ENCODE data around the gene CAMK2B.

Gene CAMK2B

DNA sequence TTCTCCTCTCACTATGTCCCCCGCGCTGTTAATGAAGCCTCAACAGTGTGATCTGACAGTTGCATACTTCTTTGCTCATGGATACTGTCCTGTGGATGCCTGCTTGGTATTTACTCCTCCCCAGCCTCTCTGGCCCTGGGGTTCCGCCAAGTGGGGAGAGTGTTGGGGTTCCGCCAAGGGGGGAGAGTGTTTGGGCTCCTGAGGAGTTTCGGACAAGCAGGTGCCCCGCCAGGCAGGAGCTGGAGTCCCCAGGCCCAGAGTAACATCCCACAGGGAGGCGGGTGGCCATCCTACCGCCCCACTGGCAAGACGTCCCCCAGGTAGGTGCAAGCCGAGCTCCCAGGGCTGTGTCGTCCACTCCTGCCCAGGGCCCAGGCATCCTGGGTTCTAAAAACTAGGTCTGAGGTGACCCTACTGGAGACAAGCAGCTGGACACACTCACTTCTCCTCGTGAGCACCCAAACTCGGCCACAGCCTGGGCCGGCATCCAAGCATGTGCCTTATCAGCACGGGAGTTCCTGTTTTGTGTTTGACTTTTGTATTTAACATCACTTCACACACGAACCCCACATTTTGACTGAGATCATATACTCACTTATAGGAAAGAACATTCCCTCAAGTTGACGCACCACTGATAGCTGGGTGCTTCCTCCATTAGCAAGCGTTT, 34.2 kb downstream of the CAMK2B start:
- peaks cover 0 to 17% (median 0%) of the 10 kb centered on the region in 5 experiments for H3K27me3 ChIP-seq (replicated peaks in 2 of 5; ENCODE audit: control insufficient read depth in 4 of 5, insufficient read depth in 5 of 5, low read length in 4 of 5)
- peak overlapping the region in 1 of 7 experiments; percentile 13 for H3K4me3 ChIP-seq (ENCODE audit: control insufficient read depth in 1 of 7, extremely low read depth in 1 of 7, insufficient read depth in 4 of 7, low read depth in 2 of 7, low read length in 6 of 7)
- H3K4me1 ChIP-seq (ENCODE audit: control extremely low read depth in 1 of 4, control insufficient read depth in 4 of 4, insufficient read depth in 4 of 4, low read length in 3 of 4) = peaks cover 0 to 21% (median 9%) of the 10 kb centered on the region in 4 experiments
- ChIA-PET POLR2A (no interaction called here), CTCF (interaction anchor here (0.9 to 1.3 kb wide), 2 partner anchors 29 to 32 kb away, joined by 3 read pairs; no protein-coding TSS in a partner anchor)
- no peak overlapping the region for H3K27ac ChIP-seq (ENCODE audit: insufficient read depth in 1 of 2, low read depth in 1 of 2, low read length in 2 of 2, poor library complexity in 1 of 2, severe bottlenecking in 2 of 2)
- no peaks in the 10 kb centered on the region for H3K9me3 ChIP-seq (ENCODE audit: control extremely low read depth in 1 of 5, control insufficient read depth in 4 of 5, insufficient read depth in 2 of 5, low read depth in 1 of 5, low read length in 4 of 5)
- no peaks in the 10 kb centered on the region for H3K36me3 ChIP-seq (ENCODE audit: control insufficient read depth in 4 of 4, insufficient read depth in 4 of 4, low read length in 3 of 4)
- peak; percentile 52 to 79 (median 71) for DNase-seq
- WGBS (ENCODE audit: insufficient coverage) = 58% methylated on average over 15 of the region's 18 CpGs

DNA sequence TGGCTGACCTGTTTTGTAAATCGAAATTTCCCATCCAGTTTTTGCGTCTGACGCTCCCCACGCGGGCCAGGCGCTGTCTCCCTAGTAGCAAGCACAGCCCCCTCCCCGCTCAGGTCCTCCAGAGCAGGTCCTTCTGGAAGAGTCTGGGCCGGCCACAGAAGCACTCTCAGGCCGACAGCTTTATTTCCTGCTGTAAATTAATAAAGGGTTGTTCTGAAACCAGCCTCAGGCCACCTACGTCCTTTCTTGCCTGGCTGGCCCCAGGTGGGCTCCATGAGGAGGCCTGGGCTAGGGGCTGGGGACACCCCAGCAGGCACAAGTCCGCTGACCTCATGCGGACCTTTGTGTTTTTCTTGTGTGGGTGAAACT, 35.2 kb downstream of the CAMK2B start:
- Histone ChIP-seq H3K36me3 (ENCODE audit: control insufficient read depth in 4 of 4, insufficient read depth in 4 of 4, low read length in 3 of 4) (no peaks in the 10 kb centered on the region), H3K27ac (ENCODE audit: insufficient read depth in 1 of 2, low read depth in 1 of 2, low read length in 2 of 2, poor library complexity in 1 of 2, severe bottlenecking in 2 of 2) (no peak overlapping the region), H3K27me3 (replicated peaks in 2 of 5; ENCODE audit: control insufficient read depth in 4 of 5, insufficient read depth in 5 of 5, low read length in 4 of 5) (peaks cover 0 to 15% (median 0%) of the 10 kb centered on the region in 5 experiments), H3K4me3 (ENCODE audit: control insufficient read depth in 1 of 7, extremely low read depth in 1 of 7, insufficient read depth in 4 of 7, low read depth in 2 of 7, low read length in 6 of 7) (no peak overlapping the region), H3K4me1 (ENCODE audit: control extremely low read depth in 1 of 4, control insufficient read depth in 4 of 4, insufficient read depth in 4 of 4, low read length in 3 of 4) (peaks cover 0 to 21% (median 9%) of the 10 kb centered on the region in 4 experiments), H3K9me3 (ENCODE audit: control extremely low read depth in 1 of 5, control insufficient read depth in 4 of 5, insufficient read depth in 2 of 5, low read depth in 1 of 5, low read length in 4 of 5) (no peaks in the 10 kb centered on the region)
- 79% methylated on average over 9 of the region's 12 CpGs for WGBS (ENCODE audit: insufficient coverage)
- CTCF ChIA-PET = no interaction called here
- DNase-seq = no peak
- POLR2A ChIA-PET = no interaction called here

DNA sequence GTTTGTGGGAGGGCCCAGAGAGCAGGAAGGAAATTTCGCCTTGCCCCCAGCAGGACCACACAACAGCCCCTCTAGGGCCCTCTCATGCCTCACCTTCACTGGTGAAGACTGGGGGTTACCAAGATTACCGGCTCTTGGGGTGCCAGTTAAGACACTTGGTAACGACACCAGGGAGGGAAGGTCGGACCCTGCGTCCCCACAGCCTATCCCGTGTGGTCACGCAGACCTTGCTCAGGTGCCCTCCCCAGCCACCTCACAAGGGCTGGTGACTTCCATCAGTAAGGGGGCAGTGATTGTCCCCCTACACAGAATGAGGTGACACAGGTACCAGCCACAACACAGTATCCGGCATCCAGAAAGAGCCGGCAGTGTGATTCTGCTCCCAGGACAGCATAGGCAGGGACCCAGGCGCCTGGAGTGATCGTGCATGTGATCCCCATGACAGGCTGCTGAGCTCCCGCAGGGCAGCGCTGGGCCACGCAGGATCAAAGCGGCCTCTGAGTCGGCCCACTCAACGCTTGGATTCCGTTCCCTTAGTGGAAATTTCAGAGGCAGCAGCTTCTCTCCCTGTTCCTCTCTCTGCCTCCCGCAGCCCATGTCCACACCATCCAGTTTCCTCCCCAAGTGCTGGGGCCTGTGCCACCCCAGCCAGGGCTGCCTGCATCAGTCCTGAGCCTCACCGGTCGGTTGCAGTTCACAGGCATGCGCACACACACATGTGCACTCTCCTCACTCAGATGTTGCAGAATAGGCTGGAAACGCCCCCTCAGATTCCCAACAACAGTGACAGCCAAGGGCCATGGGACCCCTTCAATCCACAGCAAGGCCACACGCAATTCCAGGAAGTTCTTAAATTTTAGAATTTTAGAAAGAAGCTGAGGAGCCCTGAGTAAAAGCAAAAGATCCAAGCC, 35.8 kb downstream of the CAMK2B start:
- Histone ChIP-seq H3K27me3 (replicated peaks in 2 of 5; ENCODE audit: control insufficient read depth in 4 of 5, insufficient read depth in 5 of 5, low read length in 4 of 5) (peaks cover 0 to 13% (median 0%) of the 10 kb centered on the region in 5 experiments), H3K4me1 (ENCODE audit: control extremely low read depth in 1 of 4, control insufficient read depth in 4 of 4, insufficient read depth in 4 of 4, low read length in 3 of 4) (peaks cover 0 to 21% (median 9%) of the 10 kb centered on the region in 4 experiments), H3K4me3 (ENCODE audit: control insufficient read depth in 1 of 7, extremely low read depth in 1 of 7, insufficient read depth in 4 of 7, low read depth in 2 of 7, low read length in 6 of 7) (no peak overlapping the region), H3K9me3 (ENCODE audit: control extremely low read depth in 1 of 5, control insufficient read depth in 4 of 5, insufficient read depth in 2 of 5, low read depth in 1 of 5, low read length in 4 of 5) (no peaks in the 10 kb centered on the region), H3K36me3 (ENCODE audit: control insufficient read depth in 4 of 4, insufficient read depth in 4 of 4, low read length in 3 of 4) (no peaks in the 10 kb centered on the region), H3K27ac (ENCODE audit: insufficient read depth in 1 of 2, low read depth in 1 of 2, low read length in 2 of 2, poor library complexity in 1 of 2, severe bottlenecking in 2 of 2) (no peak overlapping the region)
- DNase-seq = no peak
- 93% methylated on average over 24 of the region's 24 CpGs for WGBS (ENCODE audit: insufficient coverage)
- POLR2A ChIA-PET = no interaction called here
- CTCF ChIA-PET = interaction anchor here (0.8 kb wide), 1 partner anchor 46 kb away, joined by 3 read pairs; no protein-coding TSS in a partner anchor

DNA sequence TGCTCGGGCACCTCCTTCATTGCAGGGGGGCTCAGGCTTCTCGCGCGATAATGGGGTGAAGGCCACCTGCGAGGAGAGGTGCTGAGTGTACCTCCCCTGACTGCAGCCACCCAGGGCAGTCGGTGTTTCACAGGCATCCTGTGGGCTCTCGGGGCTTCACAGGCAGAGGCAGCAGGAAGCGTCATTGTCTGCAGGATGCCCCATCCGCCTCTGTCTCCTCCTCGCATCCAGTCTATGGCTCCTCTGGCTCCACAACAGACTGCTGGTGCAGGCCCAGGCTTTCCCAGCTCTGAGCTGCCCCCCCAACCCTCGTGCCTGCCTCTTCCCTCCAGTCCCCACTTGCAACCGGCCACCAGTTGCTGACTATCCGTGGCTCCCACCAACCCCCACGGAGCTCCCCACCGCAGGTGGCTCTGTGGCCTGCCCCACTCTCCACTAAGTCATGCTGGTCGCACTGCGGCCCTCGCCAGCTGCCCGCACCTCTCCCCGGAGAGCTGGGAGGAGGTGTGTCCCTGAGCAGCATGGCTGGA, 36.5 kb downstream of the CAMK2B start:
- DNase-seq = no peak
- Histone ChIP-seq H3K27ac (ENCODE audit: insufficient read depth in 1 of 2, low read depth in 1 of 2, low read length in 2 of 2, poor library complexity in 1 of 2, severe bottlenecking in 2 of 2) (no peak overlapping the region), H3K4me1 (ENCODE audit: control extremely low read depth in 1 of 4, control insufficient read depth in 4 of 4, insufficient read depth in 4 of 4, low read length in 3 of 4) (peaks cover 0 to 23% (median 10%) of the 10 kb centered on the region in 4 experiments), H3K27me3 (replicated peaks in 2 of 5; ENCODE audit: control insufficient read depth in 4 of 5, insufficient read depth in 5 of 5, low read length in 4 of 5) (peaks cover 0 to 13% (median 0%) of the 10 kb centered on the region in 5 experiments), H3K36me3 (ENCODE audit: control insufficient read depth in 4 of 4, insufficient read depth in 4 of 4, low read length in 3 of 4) (no peaks in the 10 kb centered on the region), H3K4me3 (ENCODE audit: control insufficient read depth in 1 of 7, extremely low read depth in 1 of 7, insufficient read depth in 4 of 7, low read depth in 2 of 7, low read length in 6 of 7) (no peak overlapping the region), H3K9me3 (ENCODE audit: control extremely low read depth in 1 of 5, control insufficient read depth in 4 of 5, insufficient read depth in 2 of 5, low read depth in 1 of 5, low read length in 4 of 5) (no peaks in the 10 kb centered on the region)
- ChIA-PET CTCF (interaction anchor here (0.8 kb wide), 1 partner anchor 45 kb away, joined by 3 read pairs; no protein-coding TSS in a partner anchor), POLR2A (no interaction called here)
- 91% methylated on average over 14 of the region's 20 CpGs for WGBS (ENCODE audit: insufficient coverage)

DNA sequence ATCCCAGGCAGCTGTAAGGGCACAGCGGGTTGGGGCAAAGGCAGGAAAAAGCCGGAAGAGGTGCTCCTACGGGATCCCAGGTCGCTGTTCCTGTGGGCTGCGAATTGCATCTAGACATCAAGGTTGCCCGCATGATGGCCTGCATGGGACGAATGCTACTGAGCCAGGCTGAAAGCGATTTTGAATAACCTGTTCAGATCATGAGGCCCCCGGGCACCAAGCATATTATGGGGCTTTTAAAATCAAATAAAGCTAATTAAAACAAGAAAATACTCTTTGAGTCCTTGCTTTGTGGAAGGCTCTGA, 37.1 kb downstream of the CAMK2B start:
- WGBS (ENCODE audit: insufficient coverage) = 97% methylated on average over 6 of the region's 9 CpGs
- no peak overlapping the region for H3K27ac ChIP-seq (ENCODE audit: insufficient read depth in 1 of 2, low read depth in 1 of 2, low read length in 2 of 2, poor library complexity in 1 of 2, severe bottlenecking in 2 of 2)
- peaks cover 0 to 10% (median 0%) of the 10 kb centered on the region in 5 experiments for H3K27me3 ChIP-seq (replicated peaks in 2 of 5; ENCODE audit: control insufficient read depth in 4 of 5, insufficient read depth in 5 of 5, low read length in 4 of 5)
- H3K36me3 ChIP-seq (ENCODE audit: control insufficient read depth in 4 of 4, insufficient read depth in 4 of 4, low read length in 3 of 4) = no peaks in the 10 kb centered on the region
- H3K4me1 ChIP-seq (ENCODE audit: control extremely low read depth in 1 of 4, control insufficient read depth in 4 of 4, insufficient read depth in 4 of 4, low read length in 3 of 4) = peaks cover 0 to 25% (median 11%) of the 10 kb centered on the region in 4 experiments
- POLR2A ChIA-PET = no interaction called here
- CTCF ChIA-PET = interaction anchor here (0.8 kb wide), 1 partner anchor 45 kb away, joined by 3 read pairs; no protein-coding TSS in a partner anchor
- DNase-seq = no peak
- no peak overlapping the region for H3K4me3 ChIP-seq (ENCODE audit: control insufficient read depth in 1 of 7, extremely low read depth in 1 of 7, insufficient read depth in 4 of 7, low read depth in 2 of 7, low read length in 6 of 7)
- no peaks in the 10 kb centered on the region for H3K9me3 ChIP-seq (ENCODE audit: control extremely low read depth in 1 of 5, control insufficient read depth in 4 of 5, insufficient read depth in 2 of 5, low read depth in 1 of 5, low read length in 4 of 5)

DNA sequence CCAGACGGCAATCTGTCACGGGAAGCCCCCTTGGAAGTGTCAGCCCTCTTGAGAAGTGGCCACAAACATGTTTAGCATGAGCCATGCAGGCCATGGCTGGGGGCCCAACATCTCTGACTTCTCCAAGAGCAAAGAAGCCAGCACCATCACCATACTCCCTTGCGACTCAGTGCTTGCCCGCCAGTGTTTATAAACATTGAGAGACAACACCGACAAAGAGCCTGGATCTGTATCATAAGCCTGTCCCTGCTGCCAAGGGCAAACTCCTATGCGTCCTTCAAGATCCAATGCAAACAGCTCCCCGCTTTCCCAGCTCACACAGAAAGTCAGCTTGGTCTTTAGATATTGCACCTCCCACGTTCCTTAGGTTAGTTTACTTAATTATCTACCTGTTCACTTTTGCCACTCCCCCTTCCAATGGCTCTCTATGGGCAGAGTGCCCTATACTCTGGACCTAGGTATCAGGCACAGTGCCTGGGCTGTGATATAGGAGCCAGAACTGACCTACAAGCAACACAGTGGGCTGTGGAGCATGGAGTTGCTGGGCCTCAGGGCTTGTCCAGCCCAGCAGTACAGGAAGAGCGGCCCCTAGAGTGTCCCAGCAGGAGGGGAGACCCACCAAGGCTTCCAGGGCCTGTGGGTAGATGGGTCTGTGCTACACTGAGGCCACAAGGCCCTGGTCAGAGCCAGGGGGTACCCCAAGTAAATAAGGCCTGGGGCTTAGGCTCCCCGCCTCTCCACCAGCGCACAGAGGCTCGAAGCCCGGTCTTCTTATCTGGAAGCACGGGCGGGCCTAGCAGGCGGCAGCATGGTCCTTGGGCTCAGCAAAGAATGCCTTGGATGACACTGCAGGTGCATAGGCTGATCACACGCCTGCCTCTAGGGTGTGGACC, 37.7 kb downstream of the CAMK2B start:
- DNase-seq = no peak
- CTCF ChIA-PET = no interaction called here
- POLR2A ChIA-PET = no interaction called here

More for the DNA sequence above, 37.7 kb downstream of the CAMK2B start:
- Histone ChIP-seq H3K36me3 (ENCODE audit: control insufficient read depth in 4 of 4, insufficient read depth in 4 of 4, low read length in 3 of 4) (no peaks in the 10 kb centered on the region), H3K4me1 (ENCODE audit: control extremely low read depth in 1 of 4, control insufficient read depth in 4 of 4, insufficient read depth in 4 of 4, low read length in 3 of 4) (peaks cover 0 to 25% (median 11%) of the 10 kb centered on the region in 4 experiments), H3K9me3 (ENCODE audit: control extremely low read depth in 1 of 5, control insufficient read depth in 4 of 5, insufficient read depth in 2 of 5, low read depth in 1 of 5, low read length in 4 of 5) (no peaks in the 10 kb centered on the region), H3K27me3 (replicated peaks in 2 of 5; ENCODE audit: control insufficient read depth in 4 of 5, insufficient read depth in 5 of 5, low read length in 4 of 5) (peaks cover 0 to 6% (median 0%) of the 10 kb centered on the region in 5 experiments), H3K4me3 (ENCODE audit: control insufficient read depth in 1 of 7, extremely low read depth in 1 of 7, insufficient read depth in 4 of 7, low read depth in 2 of 7, low read length in 6 of 7) (no peak overlapping the region), H3K27ac (ENCODE audit: insufficient read depth in 1 of 2, low read depth in 1 of 2, low read length in 2 of 2, poor library complexity in 1 of 2, severe bottlenecking in 2 of 2) (no peak overlapping the region)
- WGBS (ENCODE audit: insufficient coverage) = 97% methylated on average over 15 of the region's 17 CpGs
